Loucy (cell line): ENCODE results near the gene ITPRID2.

Experiments used
- CTCF ChIP-seq: fragments of 200-600 bp; sonication (generic); conservative IDR thresholded peaks from 2 replicates; pipeline ENCODE4 v1.5.1; 2014; ENCODE audit warnings: mild to moderate bottlenecking, antibody characterized with exemption, low read length
- EZH2phosphoT487 ChIP-seq: fragments of 200-600 bp; IDR thresholded peaks from 2 replicates; pipeline ENCODE4 v1.6.1; 2018; ENCODE audit warnings: antibody characterized with exemption, mild to moderate bottlenecking, moderate library complexity, borderline replicate concordance

- TF ChIP-seq CTCF, result no peak
- no peak for TF ChIP-seq EZH2phosphoT487
Measured at GRCh38 chr2:181884601-181885000, 6.9 kb upstream of the ITPRID2 start.
